WTC11 (cell line): ENCODE results near the gene SLC30A3. TPM values are rescaled to one million over a fixed set of nuclear protein-coding genes. Genes with fewer than 3 reads are reported as not detected.

Experiments
- CBFB ChIP-seq: sonication (generic); formaldehyde crosslinking; IDR thresholded peaks from 2 replicates; pipeline ENCODE4 v1.8.1; 2022; ENCODE audit warnings: mild to moderate bottlenecking, low read depth, missing genetic modification reagents
- CREB1 ChIP-seq: sonication (generic); formaldehyde crosslinking; IDR thresholded peaks from 2 replicates; pipeline ENCODE4 v1.8.0; 2023; ENCODE audit warnings: mild to moderate bottlenecking, missing genetic modification reagents
- CREM ChIP-seq: sonication (generic); formaldehyde crosslinking; IDR thresholded peaks from 2 replicates; pipeline ENCODE4 v1.8.1; 2022; ENCODE audit warnings: mild to moderate bottlenecking, missing genetic modification reagents, moderate library complexity
- FOXP1 ChIP-seq: sonication (generic); formaldehyde crosslinking; IDR thresholded peaks from 2 replicates; pipeline ENCODE4 v1.8.0; 2022; ENCODE audit warnings: missing genetic modification reagents, mild to moderate bottlenecking, moderate library complexity, borderline replicate concordance
- JAZF1 ChIP-seq: fragments of 250-450 bp; sonication (Bioruptor Pico); IDR thresholded peaks from 2 replicates; pipeline ENCODE4 v1.9.0; 2021; ENCODE audit warnings: moderate library complexity, mild to moderate bottlenecking, inconsistent platforms
- JUN ChIP-seq: sonication (generic); formaldehyde crosslinking; IDR thresholded peaks from 2 replicates; pipeline ENCODE4 v1.8.0; 2023; ENCODE audit warnings: mild to moderate bottlenecking, missing genetic modification reagents
- MXD4 ChIP-seq: fragments of 250-450 bp; sonication (Bioruptor Pico); IDR thresholded peaks from 2 replicates; pipeline ENCODE4 v1.8.0; 2021; ENCODE audit warnings: mild to moderate bottlenecking, moderate library complexity, borderline replicate concordance
- NFE2L1 ChIP-seq: sonication (generic); formaldehyde crosslinking; IDR thresholded peaks from 2 replicates; pipeline ENCODE4 v1.8.1; 2023; ENCODE audit warnings: missing genetic modification reagents
- NR2C2 ChIP-seq: sonication (generic); formaldehyde crosslinking; IDR thresholded peaks from 2 replicates; pipeline ENCODE4 v1.8.0; 2022; ENCODE audit warnings: mild to moderate bottlenecking, missing genetic modification reagents
- RELA ChIP-seq: sonication (generic); formaldehyde crosslinking; IDR thresholded peaks from 2 replicates; pipeline ENCODE4 v1.8.1; 2022; ENCODE audit warnings: missing genetic modification reagents, mild to moderate bottlenecking, borderline replicate concordance
- SMAD3 ChIP-seq: sonication (generic); formaldehyde crosslinking; IDR thresholded peaks from 2 replicates; pipeline ENCODE4 v1.8.0; 2022; ENCODE audit warnings: missing genetic modification reagents, mild to moderate bottlenecking, borderline replicate concordance
- TEAD1 ChIP-seq: sonication (generic); formaldehyde crosslinking; IDR thresholded peaks from 2 replicates; pipeline ENCODE4 v1.8.0; 2022; ENCODE audit warnings: mild to moderate bottlenecking, missing genetic modification reagents
- TP53 ChIP-seq: sonication (generic); formaldehyde crosslinking; IDR thresholded peaks from 2 replicates; pipeline ENCODE4 v1.8.1; 2023; ENCODE audit warnings: mild to moderate bottlenecking, missing genetic modification reagents
- ZNF317 ChIP-seq: sonication (generic); formaldehyde crosslinking; IDR thresholded peaks from 2 replicates; pipeline ENCODE4 v1.8.1; 2023; ENCODE audit warnings: low read depth, mild to moderate bottlenecking, moderate library complexity, missing genetic modification reagents, borderline replicate concordance
- ZNF671 ChIP-seq: fragments of 250-450 bp; sonication (Bioruptor Pico); IDR thresholded peaks from 2 replicates; pipeline ENCODE4 v1.8.0; 2021; ENCODE audit warnings: mild to moderate bottlenecking
- total RNA-seq: library from RNA; stranded (reverse); gene quantifications from 3 replicates; pipeline ENCODE4 v1.2.3, GENCODE V29; 2021
- TF ChIP-seq, protein P1 (sequence below): sonication (generic); formaldehyde crosslinking; IDR thresholded peaks from 2 replicates; pipeline ENCODE4 v1.8.1; 2022; ENCODE audit warnings: mild to moderate bottlenecking, missing genetic modification reagents, moderate library complexity, borderline replicate concordance
- TF ChIP-seq, protein P2 (sequence below): fragments of 250-450 bp; sonication (Bioruptor Pico); IDR thresholded peaks from 2 replicates; pipeline ENCODE4 v1.9.0; 2021; ENCODE audit warnings: moderate library complexity, mild to moderate bottlenecking, inconsistent platforms, borderline replicate concordance
- TF ChIP-seq, protein P3 (sequence below): fragments of 250-450 bp; sonication (Bioruptor Pico); IDR thresholded peaks from 2 replicates; pipeline ENCODE4 v2.1.2; 2022; ENCODE audit warnings: mild to moderate bottlenecking, moderate library complexity
- TF ChIP-seq, protein P4 (sequence below): sonication (generic); formaldehyde crosslinking; IDR thresholded peaks from 2 replicates; pipeline ENCODE4 v1.8.1; 2023; ENCODE audit warnings: mild to moderate bottlenecking, missing genetic modification reagents, borderline replicate concordance
- TF ChIP-seq, protein P5 (sequence below): sonication (generic); formaldehyde crosslinking; IDR thresholded peaks from 2 replicates; pipeline ENCODE4 v1.8.1; 2022; ENCODE audit warnings: low read depth, mild to moderate bottlenecking, moderate library complexity, missing genetic modification reagents, borderline replicate concordance
- TF ChIP-seq, protein P6 (sequence below): sonication (generic); formaldehyde crosslinking; conservative IDR thresholded peaks from 2 replicates; pipeline ENCODE4 v1.8.1; 2023; ENCODE audit warnings: mild to moderate bottlenecking, low read depth, missing genetic modification reagents, moderate library complexity
- TF ChIP-seq, protein P7 (sequence below): sonication (generic); formaldehyde crosslinking; IDR thresholded peaks from 2 replicates; pipeline ENCODE4 v1.8.1; 2022; ENCODE audit warnings: missing genetic modification reagents, borderline replicate concordance
- TF ChIP-seq, protein P8 (sequence below): sonication (generic); formaldehyde crosslinking; IDR thresholded peaks from 2 replicates; pipeline ENCODE4 v1.8.1; 2023; ENCODE audit warnings: mild to moderate bottlenecking, missing genetic modification reagents, moderate library complexity

Gene SLC30A3
- total RNA-seq, 1 experiment from 2014 or later, result 8.9 TPM

DNA sequence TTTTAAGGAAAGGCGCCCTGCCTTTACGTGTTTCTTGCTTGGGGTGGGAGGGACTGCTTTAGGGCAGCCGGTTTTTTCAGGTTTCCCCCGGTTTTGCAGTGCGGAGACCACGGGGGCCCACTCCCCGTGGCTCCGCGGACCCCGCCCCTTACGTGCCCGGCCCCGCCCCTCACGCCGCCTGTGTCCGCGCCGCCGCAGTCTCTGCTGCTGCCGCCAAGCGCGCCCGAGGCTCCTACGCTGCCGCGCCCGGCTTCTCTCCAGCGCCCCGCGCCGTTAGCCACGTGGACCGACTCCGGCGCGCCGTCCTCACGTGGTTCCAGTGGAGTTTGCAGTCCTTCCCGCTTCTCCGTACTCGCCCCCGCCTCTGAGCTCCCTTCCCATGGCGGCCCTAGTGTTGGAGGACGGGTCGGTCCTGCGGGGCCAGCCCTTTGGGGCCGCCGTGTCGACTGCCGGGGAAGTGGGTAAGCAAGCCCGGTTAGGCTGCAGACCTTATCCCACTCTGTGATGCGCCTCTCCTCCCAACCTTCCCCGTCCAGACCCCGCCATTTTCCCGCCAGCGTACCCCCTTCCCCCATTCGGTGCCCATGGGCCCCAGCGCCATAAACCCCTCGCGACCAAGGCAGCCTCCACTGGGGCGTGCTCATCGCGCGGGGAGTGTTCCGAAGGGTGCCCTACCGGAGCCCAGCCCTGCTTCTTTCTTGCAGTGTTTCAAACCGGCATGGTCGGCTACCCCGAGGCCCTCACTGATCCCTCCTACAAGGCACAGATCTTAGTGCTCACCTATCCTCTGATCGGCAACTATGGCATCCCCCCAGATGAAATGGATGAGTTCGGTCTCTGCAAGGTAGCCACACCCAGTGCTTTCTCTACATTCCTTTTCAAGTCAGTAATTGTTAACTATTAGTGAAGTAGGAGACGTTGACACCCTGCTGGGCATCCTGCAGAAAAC lies 45.4 kb downstream of the SLC30A3 start, which contains the start of gene CAD (continued):
- no peak for TF ChIP-seq MXD4 (CRISPR knock-in tag)
- TF ChIP-seq, protein P1, sequence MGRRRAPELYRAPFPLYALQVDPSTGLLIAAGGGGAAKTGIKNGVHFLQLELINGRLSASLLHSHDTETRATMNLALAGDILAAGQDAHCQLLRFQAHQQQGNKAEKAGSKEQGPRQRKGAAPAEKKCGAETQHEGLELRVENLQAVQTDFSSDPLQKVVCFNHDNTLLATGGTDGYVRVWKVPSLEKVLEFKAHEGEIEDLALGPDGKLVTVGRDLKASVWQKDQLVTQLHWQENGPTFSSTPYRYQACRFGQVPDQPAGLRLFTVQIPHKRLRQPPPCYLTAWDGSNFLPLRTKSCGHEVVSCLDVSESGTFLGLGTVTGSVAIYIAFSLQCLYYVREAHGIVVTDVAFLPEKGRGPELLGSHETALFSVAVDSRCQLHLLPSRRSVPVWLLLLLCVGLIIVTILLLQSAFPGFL (CRISPR knock-in tag), result 0 out of 2 replicates have a peak, but pooled peaks have one; percentile 71
- TF ChIP-seq TEAD1 (CRISPR knock-in tag), result peak; percentile 91
- peak; percentile 91 for TF ChIP-seq CREB1 (CRISPR knock-in tag)
- TF ChIP-seq CBFB (CRISPR knock-in tag), result peak; percentile 67; the same call in 1 of the 2 replicates
- TF ChIP-seq, protein P2, sequence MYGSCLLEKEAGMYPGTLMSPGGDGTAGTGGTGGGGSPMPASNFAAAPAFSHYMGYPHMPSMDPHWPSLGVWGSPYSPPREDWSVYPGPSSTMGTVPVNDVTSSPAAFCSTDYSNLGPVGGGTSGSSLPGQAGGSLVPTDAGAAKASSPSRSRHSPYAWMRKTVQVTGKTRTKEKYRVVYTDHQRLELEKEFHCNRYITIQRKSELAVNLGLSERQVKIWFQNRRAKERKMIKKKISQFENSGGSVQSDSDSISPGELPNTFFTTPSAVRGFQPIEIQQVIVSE (CRISPR knock-in tag), result no peak
- TF ChIP-seq, protein P3, sequence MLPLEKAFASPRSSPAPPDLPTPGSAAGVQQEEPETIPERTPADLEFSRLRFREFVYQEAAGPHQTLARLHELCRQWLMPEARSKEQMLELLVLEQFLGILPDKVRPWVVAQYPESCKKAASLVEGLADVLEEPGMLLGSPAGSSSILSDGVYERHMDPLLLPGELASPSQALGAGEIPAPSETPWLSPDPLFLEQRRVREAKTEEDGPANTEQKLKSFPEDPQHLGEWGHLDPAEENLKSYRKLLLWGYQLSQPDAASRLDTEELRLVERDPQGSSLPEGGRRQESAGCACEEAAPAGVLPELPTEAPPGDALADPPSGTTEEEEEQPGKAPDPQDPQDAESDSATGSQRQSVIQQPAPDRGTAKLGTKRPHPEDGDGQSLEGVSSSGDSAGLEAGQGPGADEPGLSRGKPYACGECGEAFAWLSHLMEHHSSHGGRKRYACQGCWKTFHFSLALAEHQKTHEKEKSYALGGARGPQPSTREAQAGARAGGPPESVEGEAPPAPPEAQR (CRISPR knock-in tag), result no peak
- TF ChIP-seq SMAD3 (CRISPR knock-in tag), result peak; percentile 77; the same call in 1 of the 2 replicates
- TF ChIP-seq TP53 (CRISPR knock-in tag), result peak; percentile 95
- peak; percentile 93; the same call in 1 of the 2 replicates for TF ChIP-seq RELA
- peak; percentile 95 for TF ChIP-seq FOXP1 (CRISPR knock-in tag)
- 0 out of 2 replicates have a peak, but pooled peaks have one; percentile 27 for TF ChIP-seq ZNF317 (CRISPR knock-in tag)
- TF ChIP-seq JUN (CRISPR knock-in tag), result peak; percentile 89
- TF ChIP-seq, protein P4, sequence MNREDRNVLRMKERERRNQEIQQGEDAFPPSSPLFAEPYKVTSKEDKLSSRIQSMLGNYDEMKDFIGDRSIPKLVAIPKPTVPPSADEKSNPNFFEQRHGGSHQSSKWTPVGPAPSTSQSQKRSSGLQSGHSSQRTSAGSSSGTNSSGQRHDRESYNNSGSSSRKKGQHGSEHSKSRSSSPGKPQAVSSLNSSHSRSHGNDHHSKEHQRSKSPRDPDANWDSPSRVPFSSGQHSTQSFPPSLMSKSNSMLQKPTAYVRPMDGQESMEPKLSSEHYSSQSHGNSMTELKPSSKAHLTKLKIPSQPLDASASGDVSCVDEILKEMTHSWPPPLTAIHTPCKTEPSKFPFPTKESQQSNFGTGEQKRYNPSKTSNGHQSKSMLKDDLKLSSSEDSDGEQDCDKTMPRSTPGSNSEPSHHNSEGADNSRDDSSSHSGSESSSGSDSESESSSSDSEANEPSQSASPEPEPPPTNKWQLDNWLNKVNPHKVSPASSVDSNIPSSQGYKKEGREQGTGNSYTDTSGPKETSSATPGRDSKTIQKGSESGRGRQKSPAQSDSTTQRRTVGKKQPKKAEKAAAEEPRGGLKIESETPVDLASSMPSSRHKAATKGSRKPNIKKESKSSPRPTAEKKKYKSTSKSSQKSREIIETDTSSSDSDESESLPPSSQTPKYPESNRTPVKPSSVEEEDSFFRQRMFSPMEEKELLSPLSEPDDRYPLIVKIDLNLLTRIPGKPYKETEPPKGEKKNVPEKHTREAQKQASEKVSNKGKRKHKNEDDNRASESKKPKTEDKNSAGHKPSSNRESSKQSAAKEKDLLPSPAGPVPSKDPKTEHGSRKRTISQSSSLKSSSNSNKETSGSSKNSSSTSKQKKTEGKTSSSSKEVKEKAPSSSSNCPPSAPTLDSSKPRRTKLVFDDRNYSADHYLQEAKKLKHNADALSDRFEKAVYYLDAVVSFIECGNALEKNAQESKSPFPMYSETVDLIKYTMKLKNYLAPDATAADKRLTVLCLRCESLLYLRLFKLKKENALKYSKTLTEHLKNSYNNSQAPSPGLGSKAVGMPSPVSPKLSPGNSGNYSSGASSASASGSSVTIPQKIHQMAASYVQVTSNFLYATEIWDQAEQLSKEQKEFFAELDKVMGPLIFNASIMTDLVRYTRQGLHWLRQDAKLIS (CRISPR knock-in tag), result no peak
- no peak for TF ChIP-seq JAZF1 (CRISPR knock-in tag)
- TF ChIP-seq NR2C2 (CRISPR knock-in tag), result no peak
- TF ChIP-seq, protein P5, sequence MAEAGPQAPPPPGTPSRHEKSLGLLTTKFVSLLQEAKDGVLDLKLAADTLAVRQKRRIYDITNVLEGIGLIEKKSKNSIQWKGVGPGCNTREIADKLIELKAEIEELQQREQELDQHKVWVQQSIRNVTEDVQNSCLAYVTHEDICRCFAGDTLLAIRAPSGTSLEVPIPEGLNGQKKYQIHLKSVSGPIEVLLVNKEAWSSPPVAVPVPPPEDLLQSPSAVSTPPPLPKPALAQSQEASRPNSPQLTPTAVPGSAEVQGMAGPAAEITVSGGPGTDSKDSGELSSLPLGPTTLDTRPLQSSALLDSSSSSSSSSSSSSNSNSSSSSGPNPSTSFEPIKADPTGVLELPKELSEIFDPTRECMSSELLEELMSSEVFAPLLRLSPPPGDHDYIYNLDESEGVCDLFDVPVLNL, result no peak; the same call in 1 of the 2 replicates
- TF ChIP-seq, protein P6, sequence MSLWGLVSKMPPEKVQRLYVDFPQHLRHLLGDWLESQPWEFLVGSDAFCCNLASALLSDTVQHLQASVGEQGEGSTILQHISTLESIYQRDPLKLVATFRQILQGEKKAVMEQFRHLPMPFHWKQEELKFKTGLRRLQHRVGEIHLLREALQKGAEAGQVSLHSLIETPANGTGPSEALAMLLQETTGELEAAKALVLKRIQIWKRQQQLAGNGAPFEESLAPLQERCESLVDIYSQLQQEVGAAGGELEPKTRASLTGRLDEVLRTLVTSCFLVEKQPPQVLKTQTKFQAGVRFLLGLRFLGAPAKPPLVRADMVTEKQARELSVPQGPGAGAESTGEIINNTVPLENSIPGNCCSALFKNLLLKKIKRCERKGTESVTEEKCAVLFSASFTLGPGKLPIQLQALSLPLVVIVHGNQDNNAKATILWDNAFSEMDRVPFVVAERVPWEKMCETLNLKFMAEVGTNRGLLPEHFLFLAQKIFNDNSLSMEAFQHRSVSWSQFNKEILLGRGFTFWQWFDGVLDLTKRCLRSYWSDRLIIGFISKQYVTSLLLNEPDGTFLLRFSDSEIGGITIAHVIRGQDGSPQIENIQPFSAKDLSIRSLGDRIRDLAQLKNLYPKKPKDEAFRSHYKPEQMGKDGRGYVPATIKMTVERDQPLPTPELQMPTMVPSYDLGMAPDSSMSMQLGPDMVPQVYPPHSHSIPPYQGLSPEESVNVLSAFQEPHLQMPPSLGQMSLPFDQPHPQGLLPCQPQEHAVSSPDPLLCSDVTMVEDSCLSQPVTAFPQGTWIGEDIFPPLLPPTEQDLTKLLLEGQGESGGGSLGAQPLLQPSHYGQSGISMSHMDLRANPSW (CRISPR knock-in tag), result no peak
- TF ChIP-seq, protein P7, sequence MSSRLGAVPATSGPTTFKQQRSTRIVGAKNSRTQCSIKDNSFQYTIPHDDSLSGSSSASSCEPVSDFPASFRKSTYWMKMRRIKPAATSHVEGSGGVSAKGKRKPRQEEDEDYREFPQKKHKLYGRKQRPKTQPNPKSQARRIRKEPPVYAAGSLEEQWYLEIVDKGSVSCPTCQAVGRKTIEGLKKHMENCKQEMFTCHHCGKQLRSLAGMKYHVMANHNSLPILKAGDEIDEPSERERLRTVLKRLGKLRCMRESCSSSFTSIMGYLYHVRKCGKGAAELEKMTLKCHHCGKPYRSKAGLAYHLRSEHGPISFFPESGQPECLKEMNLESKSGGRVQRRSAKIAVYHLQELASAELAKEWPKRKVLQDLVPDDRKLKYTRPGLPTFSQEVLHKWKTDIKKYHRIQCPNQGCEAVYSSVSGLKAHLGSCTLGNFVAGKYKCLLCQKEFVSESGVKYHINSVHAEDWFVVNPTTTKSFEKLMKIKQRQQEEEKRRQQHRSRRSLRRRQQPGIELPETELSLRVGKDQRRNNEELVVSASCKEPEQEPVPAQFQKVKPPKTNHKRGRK, result no peak
- peak; percentile 82 for TF ChIP-seq NFE2L1 (CRISPR knock-in tag)
- peak; percentile 85 for TF ChIP-seq CREM (CRISPR knock-in tag)
- TF ChIP-seq, protein P8, sequence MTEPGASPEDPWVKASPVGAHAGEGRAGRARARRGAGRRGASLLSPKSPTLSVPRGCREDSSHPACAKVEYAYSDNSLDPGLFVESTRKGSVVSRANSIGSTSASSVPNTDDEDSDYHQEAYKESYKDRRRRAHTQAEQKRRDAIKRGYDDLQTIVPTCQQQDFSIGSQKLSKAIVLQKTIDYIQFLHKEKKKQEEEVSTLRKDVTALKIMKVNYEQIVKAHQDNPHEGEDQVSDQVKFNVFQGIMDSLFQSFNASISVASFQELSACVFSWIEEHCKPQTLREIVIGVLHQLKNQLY (CRISPR knock-in tag), result 0 out of 2 replicates have a peak, but pooled peaks have one; percentile 71
- TF ChIP-seq ZNF671 (CRISPR knock-in tag), result no peak; the same call in 1 of the 2 replicates
